ENCODE measurements around the gene ROPN1B. TPM values are rescaled to one million over a fixed set of nuclear protein-coding genes. Genes with fewer than 3 reads are reported as not detected.

The ROPN1B gene

DNA sequence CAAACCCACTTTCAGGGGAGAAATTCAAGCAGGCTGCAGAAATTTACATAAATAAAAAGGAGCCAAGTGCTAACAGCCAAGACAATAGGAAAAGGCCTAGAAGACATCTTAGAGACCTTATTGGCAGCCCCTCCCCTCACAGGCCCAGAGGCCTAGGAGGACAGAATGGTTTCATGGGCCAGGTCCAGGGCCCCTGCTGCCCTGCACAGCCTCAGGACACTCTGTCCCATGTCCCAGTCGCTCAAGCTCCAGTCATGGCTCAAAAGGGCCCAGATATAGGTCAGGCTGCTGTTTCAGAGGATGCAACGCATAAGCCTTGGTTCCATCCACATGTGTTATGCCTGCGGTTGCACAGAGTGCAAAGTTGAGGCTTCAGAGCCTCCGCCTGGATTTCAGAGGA is 59.1 kb downstream of the ROPN1B start:
- peaks cover 8% of the 10 kb centered on the region for H3K4me1 ChIP-seq (ENCODE audit: control insufficient read depth, low read depth, low read length)
- no peaks in the 10 kb centered on the region for H3K79me2 ChIP-seq (ENCODE audit: control insufficient read depth, insufficient read depth, low read length)
- no peak overlapping the region for H3K56ac ChIP-seq (ENCODE audit: low read length)
- H3K27ac ChIP-seq (ENCODE audit: low read depth, low read length) = no peak overlapping the region
- H3K18ac ChIP-seq (ENCODE audit: low read length) = no peak overlapping the region
- no peak overlapping the region for H2BK15ac ChIP-seq (replicated peaks; ENCODE audit: low read depth)
- no peak for DNase-seq
- H3K23ac ChIP-seq (ENCODE audit: low read length) = no peak overlapping the region
- no peak overlapping the region for H3K4me2 ChIP-seq (ENCODE audit: low read length)
- no peak overlapping the region for H4K8ac ChIP-seq (ENCODE audit: low read depth, low read length)
- H3K79me1 ChIP-seq (ENCODE audit: low read length) = no peaks in the 10 kb centered on the region
- no peaks in the 10 kb centered on the region for H3K27me3 ChIP-seq (ENCODE audit: insufficient read depth, low read length, poor library complexity)
- WGBS (ENCODE audit: extremely low coverage, insufficient coverage, low lambda C conversion rate) = no CpG with 5 or more reads among the region's 4 CpGs
- no peak overlapping the region for H4K5ac ChIP-seq (ENCODE audit: low read length)
- no peak overlapping the region for H2BK120ac ChIP-seq (ENCODE audit: low read depth, low read length)
- no peak overlapping the region for H2AK5ac ChIP-seq (ENCODE audit: low read length)
- H3K4me3 ChIP-seq (ENCODE audit: low read length) = no peak overlapping the region
- no peaks in the 10 kb centered on the region for H3K36me3 ChIP-seq (ENCODE audit: control insufficient read depth, insufficient read depth, low read length)
- no peak overlapping the region for H3K4ac ChIP-seq (ENCODE audit: low read depth, low read length)
- no peak overlapping the region for H2BK5ac ChIP-seq (ENCODE audit: low read length)
- H3K9ac ChIP-seq (ENCODE audit: low read length) = no peak overlapping the region

DNA sequence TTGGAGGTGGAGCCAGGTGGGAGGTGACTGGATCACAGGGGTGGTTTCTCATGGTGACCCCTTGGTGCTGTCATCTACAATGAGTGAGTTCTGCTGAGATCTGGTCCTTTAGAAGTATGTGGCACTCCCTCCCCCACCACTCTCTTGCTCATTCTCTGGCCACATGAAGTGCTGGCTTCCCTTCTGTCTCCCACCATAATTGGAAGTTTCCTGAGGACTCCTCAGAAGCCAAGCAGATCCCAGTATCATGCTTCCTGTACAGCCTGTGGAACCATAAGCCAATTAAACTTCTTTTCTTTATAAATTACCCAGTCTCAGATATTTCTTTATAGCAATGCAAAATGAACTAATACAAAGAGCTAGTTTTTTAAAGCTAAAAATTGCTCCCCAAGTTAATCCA is 60.3 kb downstream of the ROPN1B start:
- Histone ChIP-seq H3K4me1 (ENCODE audit: control insufficient read depth, low read depth, low read length) (peaks cover 8% of the 10 kb centered on the region), H3K18ac (ENCODE audit: low read length) (no peak overlapping the region), H3K27ac (ENCODE audit: low read depth, low read length) (no peak overlapping the region), H2AK5ac (ENCODE audit: low read length) (no peak overlapping the region), H3K4me3 (ENCODE audit: low read length) (no peak overlapping the region), H2BK15ac (replicated peaks; ENCODE audit: low read depth) (no peak overlapping the region), H3K4me2 (ENCODE audit: low read length) (no peak overlapping the region), H3K79me1 (ENCODE audit: low read length) (no peaks in the 10 kb centered on the region), H3K23ac (ENCODE audit: low read length) (no peak overlapping the region), H3K56ac (ENCODE audit: low read length) (no peak overlapping the region), H4K8ac (ENCODE audit: low read depth, low read length) (no peak overlapping the region), H2BK5ac (ENCODE audit: low read length) (no peak overlapping the region), H3K27me3 (ENCODE audit: insufficient read depth, low read length, poor library complexity) (no peaks in the 10 kb centered on the region), H3K36me3 (ENCODE audit: control insufficient read depth, insufficient read depth, low read length) (no peaks in the 10 kb centered on the region), H3K79me2 (ENCODE audit: control insufficient read depth, insufficient read depth, low read length) (no peaks in the 10 kb centered on the region), H2BK120ac (ENCODE audit: low read depth, low read length) (no peak overlapping the region), H3K4ac (ENCODE audit: low read depth, low read length) (no peak overlapping the region), H3K9ac (ENCODE audit: low read length) (no peak overlapping the region), H4K5ac (ENCODE audit: low read length) (no peak overlapping the region)
- DNase-seq = no peak

DNA sequence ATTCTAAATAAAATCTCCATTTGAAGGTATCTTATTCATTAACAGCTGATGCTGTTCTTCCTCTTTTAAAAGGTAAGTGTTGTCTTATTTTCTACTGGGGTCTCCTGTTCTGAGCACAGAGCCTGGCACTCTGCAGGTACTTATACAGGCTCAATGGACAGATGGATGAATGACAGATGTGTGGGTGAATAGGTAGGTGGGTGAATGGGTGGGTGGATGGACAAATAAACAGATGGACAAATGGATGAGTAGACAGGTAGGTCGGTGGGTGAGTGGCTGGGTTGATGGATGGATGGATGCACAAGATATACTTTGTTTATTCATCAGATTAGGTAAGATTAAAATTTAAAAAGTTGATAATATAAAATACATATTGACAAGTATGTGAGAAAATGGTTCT is 61.5 kb downstream of the ROPN1B start:
- no peak overlapping the region for H3K56ac ChIP-seq (ENCODE audit: low read length)
- H3K23ac ChIP-seq (ENCODE audit: low read length) = no peak overlapping the region
- no peak overlapping the region for H2BK120ac ChIP-seq (ENCODE audit: low read depth, low read length)
- DNase-seq = no peak
- no peak overlapping the region for H3K4me2 ChIP-seq (ENCODE audit: low read length)
- no peak overlapping the region for H3K4ac ChIP-seq (ENCODE audit: low read depth, low read length)
- no peak overlapping the region for H2BK5ac ChIP-seq (ENCODE audit: low read length)
- no peak overlapping the region for H4K5ac ChIP-seq (ENCODE audit: low read length)
- no peaks in the 10 kb centered on the region for H3K79me2 ChIP-seq (ENCODE audit: control insufficient read depth, insufficient read depth, low read length)
- WGBS (ENCODE audit: extremely low coverage, insufficient coverage, low lambda C conversion rate) = no CpG with 5 or more reads among the region's 1 CpG
- H3K27me3 ChIP-seq (ENCODE audit: insufficient read depth, low read length, poor library complexity) = no peaks in the 10 kb centered on the region
- no peak overlapping the region for H4K8ac ChIP-seq (ENCODE audit: low read depth, low read length)
- no peak overlapping the region for H2BK15ac ChIP-seq (replicated peaks; ENCODE audit: low read depth)
- no peaks in the 10 kb centered on the region for H3K36me3 ChIP-seq (ENCODE audit: control insufficient read depth, insufficient read depth, low read length)
- H3K18ac ChIP-seq (ENCODE audit: low read length) = no peak overlapping the region
- peaks cover 8% of the 10 kb centered on the region for H3K4me1 ChIP-seq (ENCODE audit: control insufficient read depth, low read depth, low read length)
- no peaks in the 10 kb centered on the region for H3K79me1 ChIP-seq (ENCODE audit: low read length)
- H3K4me3 ChIP-seq (ENCODE audit: low read length) = no peak overlapping the region
- no peak overlapping the region for H3K9ac ChIP-seq (ENCODE audit: low read length)
- H2AK5ac ChIP-seq (ENCODE audit: low read length) = no peak overlapping the region
- H3K27ac ChIP-seq (ENCODE audit: low read depth, low read length) = no peak overlapping the region

DNA sequence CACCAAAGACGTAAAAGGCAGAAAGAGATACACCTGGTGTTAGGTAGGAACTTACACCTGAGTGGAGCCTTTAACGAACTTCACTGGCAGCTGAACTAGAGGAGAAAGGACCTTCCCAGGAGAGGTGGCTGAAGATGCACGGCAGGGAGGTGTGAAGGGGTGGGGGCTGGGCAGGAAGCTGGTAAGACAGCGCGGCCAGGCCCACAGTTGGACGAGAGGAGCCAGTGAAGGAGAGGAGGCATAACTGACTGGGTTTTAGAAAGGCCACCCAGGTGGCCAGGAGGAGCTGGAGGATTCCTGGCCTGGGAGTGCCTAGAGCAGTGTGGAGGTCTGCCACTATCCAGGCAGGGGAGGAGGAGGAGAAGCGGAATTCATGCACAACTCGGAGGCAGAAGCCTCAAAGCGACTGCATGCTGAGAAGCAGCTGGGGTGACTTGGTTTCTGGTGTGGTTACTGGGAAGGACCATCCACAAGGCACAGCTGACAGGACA is 63.0 kb downstream of the ROPN1B start:
- H3K27me3 ChIP-seq (ENCODE audit: insufficient read depth, low read length, poor library complexity) = no peaks in the 10 kb centered on the region
- DNase-seq = peak; percentile 62
- no peak overlapping the region for H4K5ac ChIP-seq (ENCODE audit: low read length)
- H3K27ac ChIP-seq (ENCODE audit: low read depth, low read length) = no peak overlapping the region
- H2BK120ac ChIP-seq (ENCODE audit: low read depth, low read length) = no peak overlapping the region
- peak overlapping the region; percentile 30 for H3K56ac ChIP-seq (ENCODE audit: low read length)
- no peaks in the 10 kb centered on the region for H3K79me1 ChIP-seq (ENCODE audit: low read length)
- no peak overlapping the region for H3K4ac ChIP-seq (ENCODE audit: low read depth, low read length)
- H2BK5ac ChIP-seq (ENCODE audit: low read length) = no peak overlapping the region
- no peak overlapping the region for H3K4me2 ChIP-seq (ENCODE audit: low read length)
- no peak overlapping the region for H4K8ac ChIP-seq (ENCODE audit: low read depth, low read length)
- H2BK15ac ChIP-seq (replicated peaks; ENCODE audit: low read depth) = no peak overlapping the region
- no peak overlapping the region for H3K18ac ChIP-seq (ENCODE audit: low read length)
- no peak overlapping the region for H3K9ac ChIP-seq (ENCODE audit: low read length)
- H3K36me3 ChIP-seq (ENCODE audit: control insufficient read depth, insufficient read depth, low read length) = no peaks in the 10 kb centered on the region
- no peak overlapping the region for H2AK5ac ChIP-seq (ENCODE audit: low read length)
- WGBS (ENCODE audit: extremely low coverage, insufficient coverage, low lambda C conversion rate) = no CpG with 5 or more reads among the region's 9 CpGs
- no peaks in the 10 kb centered on the region for H3K79me2 ChIP-seq (ENCODE audit: control insufficient read depth, insufficient read depth, low read length)
- H3K23ac ChIP-seq (ENCODE audit: low read length) = no peak overlapping the region
- peaks cover 8% of the 10 kb centered on the region for H3K4me1 ChIP-seq (ENCODE audit: control insufficient read depth, low read depth, low read length)
- no peak overlapping the region for H3K4me3 ChIP-seq (ENCODE audit: low read length)

Small RNA genes within 50 kb of the gene (small RNA-seq; reads per million reads assigned to genes)
- not detected for gene AC092903.1 (ENCODE audit: insufficient read depth)

Measured in mesendoderm (in vitro differentiated cells).